HK-2 (cell line): ENCODE data around the gene IFITM1.
"Not testable (repeated sequence)": the region's sequence is repeated elsewhere in the genome, so short reads cannot be mapped to it uniquely, and the experiment has no call there.

Source experiments
- DNase-seq: peaks from one replicate; pipeline ENCODE4 v3.0.0-alpha.2; 2018; ENCODE audit not compliant: unreplicated experiment

Gene IFITM1

GRCh38 chr11:344836-345578 lies 31.2 kb downstream of the IFITM1 start:
- DNase-seq, result no peak

GRCh38 chr11:346529-346928 lies 32.7 kb downstream of the IFITM1 start:
- DNase-seq, result no peak

DNA sequence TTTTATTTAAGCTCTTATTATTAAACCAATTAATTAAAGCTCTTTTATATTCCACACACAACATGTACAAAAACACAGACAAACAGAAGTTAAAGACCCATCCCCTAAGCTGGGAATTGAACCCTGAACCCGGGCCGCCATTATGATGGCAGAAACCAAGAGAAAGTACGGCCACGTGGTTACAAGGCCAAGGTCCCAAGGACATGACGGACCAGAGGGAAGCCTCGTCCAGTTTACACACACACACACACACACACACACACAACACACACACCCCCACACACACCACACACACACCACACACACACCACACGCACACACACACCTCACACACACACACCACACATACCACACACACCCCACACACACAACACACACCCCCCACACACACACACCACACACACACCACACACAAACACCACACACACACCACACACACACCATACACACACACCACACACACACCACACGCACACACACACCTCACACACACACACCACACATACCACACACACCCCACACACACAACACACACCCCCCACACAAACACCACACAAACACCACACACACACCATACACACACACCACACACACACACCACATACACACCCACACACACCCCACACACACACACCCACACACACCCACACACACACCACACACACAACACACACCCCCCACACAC lies 35.6 kb downstream of the IFITM1 start:
- DNase-seq, result not testable (repeated sequence)

GRCh38 chr11:350033-350722 lies 36.3 kb downstream of the IFITM1 start:
- DNase-seq, result not testable (repeated sequence)

GRCh38 chr11:350723-351255 lies 36.9 kb downstream of the IFITM1 start:
- DNase-seq, result no peak

DNA sequence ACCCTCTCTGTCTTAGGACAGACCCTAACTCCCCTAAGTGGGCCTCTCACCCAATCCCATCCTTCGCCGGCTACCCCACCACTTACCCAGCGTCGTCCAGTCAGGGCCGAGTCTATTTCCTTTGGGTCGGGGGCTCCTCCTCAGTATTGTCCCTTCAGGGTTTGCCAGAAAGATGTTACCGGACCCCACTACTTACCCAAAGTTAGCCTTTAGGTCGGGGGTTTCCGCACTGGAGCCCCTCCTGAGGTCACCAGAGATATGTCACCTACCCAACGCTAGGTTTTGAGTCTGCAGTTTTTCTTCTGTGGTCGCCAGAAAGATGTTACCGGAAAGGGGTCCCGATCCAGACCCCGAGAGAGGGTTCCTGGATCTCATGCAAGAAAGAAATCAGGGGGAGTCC lies 37.6 kb downstream of the IFITM1 start:
- DNase-seq, result no peak

DNA sequence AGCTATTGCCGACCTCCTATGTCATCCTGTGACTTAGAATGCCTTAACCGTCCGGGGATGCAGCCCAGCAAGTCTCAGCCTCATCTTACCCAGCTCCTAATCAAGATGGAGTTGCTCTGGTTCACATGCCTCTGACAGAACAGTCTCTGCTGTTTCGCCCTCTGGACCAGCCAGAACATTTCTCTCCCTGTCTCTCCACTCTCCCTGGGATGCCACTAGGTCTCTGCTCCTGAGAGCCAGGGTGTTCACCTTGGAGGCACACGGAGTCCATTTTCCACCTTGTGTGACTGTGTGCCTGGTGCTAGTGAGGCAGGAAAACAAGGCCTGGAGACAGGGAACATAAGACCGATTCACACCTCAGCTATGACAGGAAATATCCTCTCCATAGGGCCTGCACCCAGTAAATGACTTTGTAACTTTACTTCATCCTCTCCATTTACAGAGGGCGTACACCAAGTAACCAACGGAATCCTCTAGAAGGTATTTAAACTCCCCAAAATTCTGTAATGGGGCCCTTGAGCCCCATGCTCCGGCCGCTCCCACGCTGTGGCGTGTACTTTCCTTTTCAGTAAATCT lies 38.7 kb downstream of the IFITM1 start:
- DNase-seq, result no peak

- no peak for DNase-seq
These were observed 39.5 kb downstream of the IFITM1 start for GRCh38 chr11:353179-353873.

GRCh38 chr11:355581-356458 lies 42.0 kb downstream of the IFITM1 start:
- DNase-seq, result peak; percentile 85

DNA sequence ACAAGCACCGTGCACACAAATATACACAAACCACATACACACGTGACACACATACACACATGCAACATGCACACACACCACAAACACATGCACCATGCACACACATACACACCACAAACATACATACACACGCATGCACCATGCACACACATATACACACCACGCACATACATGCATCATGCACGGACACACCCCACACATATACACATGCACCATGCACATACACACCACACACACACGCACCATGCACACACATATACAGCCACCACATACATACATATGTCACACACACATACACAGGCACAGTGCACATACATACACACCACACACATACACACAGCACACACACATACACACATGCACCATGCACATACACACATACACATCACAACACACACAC lies 42.8 kb downstream of the IFITM1 start:
- no peak for DNase-seq

GRCh38 chr11:357582-357981 lies 43.7 kb downstream of the IFITM1 start:
- no peak for DNase-seq

DNA sequence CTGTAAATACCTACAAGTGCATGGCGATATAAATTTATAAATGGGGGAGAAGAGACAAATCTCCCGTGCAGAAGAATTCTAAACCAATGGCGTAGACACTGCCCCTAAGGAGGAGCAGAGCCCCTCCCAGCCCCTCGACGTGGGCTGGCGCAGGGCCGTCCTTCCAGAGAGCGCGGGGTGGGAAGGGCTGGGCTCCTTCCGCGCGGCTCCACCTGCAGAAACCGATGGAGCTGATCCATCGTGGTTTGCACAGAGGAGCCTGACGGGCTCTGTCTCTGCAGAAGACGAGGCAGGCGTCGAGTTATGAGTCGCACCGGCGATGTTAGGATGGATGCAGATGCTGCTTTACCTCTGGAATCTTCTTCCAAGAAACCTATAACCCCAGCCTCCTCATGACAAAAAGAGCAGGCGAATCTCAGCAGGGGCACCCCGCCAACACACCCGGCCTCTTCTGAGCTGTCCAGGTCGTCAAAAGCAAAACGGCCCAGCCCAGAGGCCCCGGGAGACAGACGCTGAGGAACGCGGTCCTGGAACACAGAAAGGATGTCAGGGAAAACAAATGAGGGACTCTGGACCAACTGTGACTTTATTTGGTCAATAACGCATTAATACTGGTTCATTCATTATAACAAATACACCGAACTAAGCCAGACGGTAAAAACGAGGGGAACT lies 44.4 kb downstream of the IFITM1 start:
- DNase-seq, result no peak

DNA sequence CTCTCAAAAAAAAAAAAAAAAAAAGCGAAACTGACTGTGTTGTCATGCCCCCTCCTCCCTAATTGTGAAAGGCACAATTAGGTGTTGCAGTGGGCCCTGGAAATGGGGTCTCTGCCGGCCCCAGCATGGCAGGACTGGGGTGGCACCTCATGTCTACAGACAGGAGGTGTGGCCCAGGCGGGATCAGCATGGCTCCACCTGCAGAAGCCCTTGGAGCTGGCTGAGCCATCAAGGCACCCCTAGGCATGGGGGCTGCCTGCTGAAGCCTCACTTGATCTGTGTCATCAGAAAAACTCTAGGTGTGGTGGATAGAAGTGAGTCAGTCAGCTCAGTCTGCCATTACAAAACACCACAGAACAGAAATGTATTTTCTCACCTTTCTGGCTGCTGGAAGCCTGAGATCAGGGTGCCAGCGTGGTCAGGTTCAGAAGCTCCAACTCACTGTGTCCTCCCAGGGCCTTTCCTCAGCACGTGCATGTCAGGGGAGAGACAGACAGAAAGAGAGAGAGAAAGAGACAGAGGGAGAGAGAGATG lies 45.4 kb downstream of the IFITM1 start:
- no peak for DNase-seq

DNA sequence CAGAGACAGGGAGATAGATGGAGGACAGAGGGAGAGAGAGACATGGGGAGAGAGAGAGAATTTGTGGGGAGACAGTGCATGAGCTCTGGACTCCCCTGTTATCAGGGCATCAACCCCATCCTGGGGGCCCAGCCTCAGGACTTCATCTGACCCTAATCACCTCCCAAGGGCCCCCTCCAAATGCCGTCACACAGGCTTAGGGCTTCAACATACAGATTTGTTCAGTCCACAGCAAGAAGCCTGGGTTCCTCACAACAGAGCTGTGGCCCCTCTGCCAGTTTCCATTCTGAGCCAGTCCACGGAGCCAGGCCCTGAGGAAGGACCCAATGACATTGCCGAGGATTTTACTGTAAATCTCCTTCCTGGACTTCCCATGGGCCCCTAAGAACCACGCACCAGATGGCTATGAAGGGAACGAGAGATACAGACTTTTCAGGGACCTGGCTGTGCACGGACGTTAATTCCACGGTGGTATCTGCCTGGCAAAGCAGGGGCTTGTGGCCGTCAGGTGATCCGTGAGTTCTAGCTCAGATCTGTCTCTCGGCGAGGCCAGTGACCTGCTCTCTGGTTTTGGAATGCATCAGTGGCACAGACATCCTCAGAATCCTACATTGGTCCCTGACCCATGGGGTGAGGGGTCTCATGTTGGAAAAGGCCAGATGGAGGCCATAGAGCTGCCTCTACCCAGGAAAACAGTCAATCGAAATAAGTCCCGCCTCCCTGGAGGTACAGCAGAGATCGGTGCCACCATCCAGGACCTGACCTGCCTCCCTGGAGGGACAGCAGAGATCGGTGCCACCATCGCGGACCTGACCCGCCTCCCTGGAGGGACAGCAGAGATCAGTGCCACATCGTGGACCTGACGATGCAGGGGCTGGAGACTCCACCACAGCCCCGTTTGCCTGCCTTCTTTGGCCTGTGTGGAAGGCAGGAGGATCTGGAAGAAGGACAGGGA lies 46.8 kb downstream of the IFITM1 start:
- no peak for DNase-seq

DNA sequence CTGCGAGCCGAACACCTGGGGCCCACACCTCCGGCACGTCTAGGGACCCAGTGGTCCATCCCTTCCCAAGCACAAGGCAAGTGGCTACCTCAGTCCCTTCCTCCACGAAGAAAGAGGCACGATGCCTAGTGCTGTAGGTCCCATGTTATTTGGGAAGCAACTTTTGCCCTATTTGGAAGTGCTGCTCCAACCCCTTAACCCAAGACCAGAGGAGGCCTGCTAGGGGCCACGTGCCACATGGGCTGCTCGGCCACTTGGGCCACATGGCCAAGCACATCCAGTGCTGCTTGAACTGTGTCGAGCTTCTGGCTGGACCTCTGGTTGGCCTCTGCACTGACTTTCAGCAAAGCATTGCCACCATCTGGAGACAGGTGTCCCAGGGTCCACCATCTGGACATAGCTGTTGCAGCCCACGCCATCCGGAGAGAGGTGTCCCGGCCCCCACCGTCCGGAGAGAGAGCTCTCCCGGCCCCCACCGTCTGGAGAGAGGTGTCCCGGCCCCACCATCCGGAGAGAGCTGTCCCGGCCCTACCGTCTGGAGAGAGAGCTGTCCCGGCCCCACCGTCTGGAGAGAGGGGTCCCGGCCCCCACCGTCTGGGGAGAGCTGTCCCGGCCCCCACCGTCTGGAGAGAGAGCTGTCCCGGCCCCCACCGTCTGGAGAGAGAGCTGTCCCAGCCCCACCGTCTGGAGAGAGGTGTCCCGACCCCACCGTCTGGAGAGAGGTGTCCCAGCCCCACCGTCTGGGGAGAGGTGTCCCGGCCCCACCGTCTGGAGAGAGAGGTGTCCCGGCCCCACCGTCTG lies 49.0 kb downstream of the IFITM1 start:
- DNase-seq, result no peak

- not testable (repeated sequence) for DNase-seq
These were observed 49.6 kb downstream of the IFITM1 start for GRCh38 chr11:363443-363805.

- no peak for DNase-seq
These were observed 50.3 kb downstream of the IFITM1 start for GRCh38 chr11:363948-364761.
